Body of pancreas (tissue), 4 donors: ENCODE results near the gene ADA. TPM values are rescaled to one million over a fixed set of nuclear protein-coding genes. Genes with fewer than 3 reads are reported as not detected.

Source experiments
- ATAC-seq: fragments of 150-250 bp; one replicate; pipeline ENCODE4 v1.9.1; 2016
- DNase-seq, 4 donors: peaks; one replicate each; pipeline ENCODE4 v3.0.0-alpha.2; 2019
- H3K27ac ChIP-seq, 4 donors: fragments of 200-600 bp; sonication (generic); 1 replicate in 3 of 4; 2 replicates in 1 of 4; pipeline versions ENCODE4 v1.5.1 to v1.6.1; 2016 to 2019; ENCODE audit warnings: mild to moderate bottlenecking in 1 of 4, mixed read lengths in 1 of 4, moderate library complexity in 1 of 4
- H3K27me3 ChIP-seq, 2 donors: fragments of 200-600 bp; sonication (generic); one replicate each; pipeline ENCODE4 v1.6.0; 2016; ENCODE audit warnings: mild to moderate bottlenecking in 1 of 2
- H3K36me3 ChIP-seq, 2 donors: fragments of 200-600 bp; sonication (generic); replicated peaks in 1 of 2; 2 replicates each; pipeline ENCODE4 v1.5.1; 2016; ENCODE audit warnings: low read depth in 2 of 2; ENCODE audit not compliant: insufficient read depth in 1 of 2
- H3K4me1 ChIP-seq: fragments of 200-600 bp; sonication (generic); one replicate; pipeline ENCODE4 v1.6.0; 2016
- H3K4me3 ChIP-seq, 2 donors: fragments of 200-600 bp; sonication (generic); 1 replicate in 1 of 2; 2 replicates in 1 of 2; pipeline ENCODE4 v1.5.1; 2016 to 2019
- H3K9me3 ChIP-seq, 3 donors: fragments of 200-600 bp; sonication (generic); 1 replicate in 2 of 3; 2 replicates in 1 of 3; pipeline ENCODE4 v1.5.1; 2016
- CTCF ChIP-seq, 7 experiments: fragments of 450-650 bp in 4 of 7; fragments of 200-600 bp in 3 of 7; sonication (generic) in 3 of 7; IDR thresholded peaks; one replicate each; pipeline ENCODE4 v1.5.1; 2016 to 2019; ENCODE audit warnings: antibody characterized with exemption in 7 of 7
- POLR2A ChIP-seq, 3 donors: fragments of 450-650 bp; IDR thresholded peaks; one replicate each; pipeline ENCODE4 v1.6.1; 2016; ENCODE audit warnings: antibody characterized with exemption in 3 of 3, mild to moderate bottlenecking in 2 of 3
- WGBS, 2 donors: methylation state at CpG; one replicate each; pipeline ENCODE4 v1.1.5; 2017; 5-methylcytosine and 5-hydroxymethylcytosine counted together
- intact Hi-C: fragments of 100-400 bp; cut with DNase I; formaldehyde crosslinking; loops from one replicate; pipeline ENCODE4 v1.15.1; 2023
- total RNA-seq, 2 donors: library from RNA; depleted of rRNA; stranded (reverse); fragments of >200 nt; gene quantifications; one replicate each; pipeline ENCODE4 v1.1.0, GENCODE V29; 2016

ADA gene
- total RNA-seq, 2 donors from 2014 or later, result 3.3 to 7.8 TPM

- Histone ChIP-seq H3K4me1 (peaks cover 17% of the 10 kb centered on the region), H3K27ac (no peak overlapping the region), H3K27me3 (no peaks in the 10 kb centered on the region), H3K9me3 (no peaks in the 10 kb centered on the region), H3K36me3 (no peaks in the 10 kb centered on the region), H3K4me3 (no peak overlapping the region)
- DNase-seq (no peak), ATAC-seq (no peak)
- intact Hi-C loops, result no loop called here
- TF ChIP-seq CTCF (IDR thresholded peaks at IDR 0.05), result no peak
- no peak for TF ChIP-seq POLR2A (IDR thresholded peaks at IDR 0.05)
- 79 to 96% methylated on average over 6 of the region's 6 CpGs for WGBS, 2 donors
Measured at GRCh38 chr20:44649976-44650375, 1.5 kb downstream of the ADA start.

GRCh38 chr20:44649126-44649525 lies 2.4 kb downstream of the ADA start:
- no peak overlapping the region for H3K27ac ChIP-seq
- WGBS, 2 donors, result 73 to 76% methylated on average over 3 of the region's 3 CpGs
- DNase-seq (no peak), ATAC-seq (no peak)
- H3K9me3 ChIP-seq, result no peaks in the 10 kb centered on the region
- H3K4me1 ChIP-seq, result peaks cover 23% of the 10 kb centered on the region
- no peak overlapping the region for H3K4me3 ChIP-seq
- no peaks in the 10 kb centered on the region for H3K27me3 ChIP-seq
- no peak for TF ChIP-seq CTCF (IDR thresholded peaks at IDR 0.05)
- no peak for TF ChIP-seq POLR2A (IDR thresholded peaks at IDR 0.05)
- intact Hi-C loops, result no loop called here
- H3K36me3 ChIP-seq, result no peaks in the 10 kb centered on the region

- Histone ChIP-seq H3K27me3 (no peaks in the 10 kb centered on the region), H3K4me1 (peaks cover 23% of the 10 kb centered on the region), H3K9me3 (no peaks in the 10 kb centered on the region), H3K27ac (no peak overlapping the region), H3K36me3 (no peaks in the 10 kb centered on the region), H3K4me3 (no peak overlapping the region)
- no peak for ATAC-seq
- TF ChIP-seq POLR2A (IDR thresholded peaks at IDR 0.05), result no peak
- TF ChIP-seq CTCF (IDR thresholded peaks at IDR 0.05), result no peak
- intact Hi-C loops, result no loop called here
- DNase-seq, result no peak
- WGBS, 2 donors, result 80 to 81% methylated on average over 6 to 7 of the region's 7 CpGs
Measured at GRCh38 chr20:44648579-44648978, 2.9 kb downstream of the ADA start.

- Histone ChIP-seq H3K27ac (no peak overlapping the region), H3K4me1 (peaks cover 26% of the 10 kb centered on the region), H3K4me3 (no peak overlapping the region), H3K9me3 (no peaks in the 10 kb centered on the region), H3K36me3 (no peaks in the 10 kb centered on the region), H3K27me3 (no peaks in the 10 kb centered on the region)
- WGBS, 2 donors, result 60 to 77% methylated on average over 1 to 5 of the region's 5 CpGs
- intact Hi-C loops, result no loop called here
- peak in 2 of 4 donors; percentile 22 to 54 for DNase-seq
- no peak for ATAC-seq
- TF ChIP-seq CTCF (IDR thresholded peaks at IDR 0.05), result no peak
- TF ChIP-seq POLR2A (IDR thresholded peaks at IDR 0.05), result no peak
Measured at GRCh38 chr20:44648068-44648467, 3.4 kb downstream of the ADA start.

DNA sequence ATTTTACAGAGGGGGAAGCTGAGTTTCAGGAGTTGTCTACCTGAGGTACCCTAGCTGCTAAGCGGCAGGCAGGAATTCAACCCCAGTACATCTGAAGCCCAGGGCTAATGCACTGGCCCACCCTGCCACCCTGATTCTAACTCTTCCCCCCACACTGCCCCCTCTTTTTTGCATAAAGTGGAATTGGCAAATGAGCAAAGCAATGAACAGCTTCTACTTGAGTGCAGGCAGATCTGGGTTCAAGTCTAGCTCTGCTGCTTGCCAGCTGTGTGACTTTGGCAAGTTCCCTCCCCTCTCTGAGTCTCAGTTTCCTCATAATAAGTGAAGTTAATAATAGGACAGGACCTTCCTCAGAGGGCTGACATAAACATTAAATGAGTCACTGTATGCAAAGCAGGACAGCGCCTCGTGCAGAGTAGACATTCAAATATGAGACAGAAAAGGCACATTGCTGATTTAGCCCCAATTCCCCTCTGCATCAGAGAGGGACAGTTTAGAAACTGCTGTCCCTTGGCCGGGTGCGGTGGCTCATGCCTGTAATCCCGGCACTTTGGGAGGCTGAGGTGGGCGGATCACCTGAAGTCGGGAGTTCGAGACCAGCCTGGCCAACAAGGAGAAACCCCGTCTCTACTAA lies 4.7 kb downstream of the ADA start:
- Histone ChIP-seq H3K4me3 (no peak overlapping the region), H3K9me3 (no peaks in the 10 kb centered on the region), H3K4me1 (peaks cover 36% of the 10 kb centered on the region), H3K36me3 (no peaks in the 10 kb centered on the region), H3K27ac (peak overlapping the region in 1 of 4 donors; percentile 9), H3K27me3 (no peaks in the 10 kb centered on the region)
- intact Hi-C loops, result no loop called here
- ATAC-seq (no peak), DNase-seq (peak in 1 of 4 donors; percentile 42)
- WGBS, 2 donors, result 81 to 85% methylated on average over 10 of the region's 10 CpGs
- TF ChIP-seq POLR2A (IDR thresholded peaks at IDR 0.05) (no peak), CTCF (IDR thresholded peaks at IDR 0.05) (no peak)
